CD8-positive, alpha-beta memory T cell (primary cell): ENCODE results near the gene RAB3IL1. TPM values are rescaled to one million over a fixed set of nuclear protein-coding genes. Genes with fewer than 3 reads are reported as not detected.

Experiments
- CTCF ChIA-PET: fragments of 350-600 bp; sonication (Branson Sonifier 250); formaldehyde crosslinking; loops from one replicate; lab custom pipeline; 2021; ENCODE audit warnings: antibody characterized with exemption; lab: Charles Lee
- POLR2A ChIA-PET: fragments of 350-600 bp; sonication (Branson Sonifier 250); formaldehyde crosslinking; loops from one replicate; lab custom pipeline; 2021; ENCODE audit warnings: antibody characterized with exemption; lab: Charles Lee
- DNase-seq, 5 donors: peaks; one replicate each; pipeline versions ENCODE4 v3.0.0 to v3.0.0-alpha.2; 2020 to 2022; ENCODE audit warnings: mixed read lengths in 1 of 5
- H3K27ac ChIP-seq: one replicate; pipeline ENCODE4 v1.7.0; 2013; ENCODE audit warnings: low read depth, mild to moderate bottlenecking, low read length, moderate library complexity
- H3K27me3 ChIP-seq: 2 replicates; pipeline ENCODE4 v1.7.0; 2013; ENCODE audit warnings: low read length, mild to moderate bottlenecking; ENCODE audit not compliant: insufficient read depth, poor library complexity, severe bottlenecking
- H3K36me3 ChIP-seq: 2 replicates; pipeline ENCODE4 v1.7.0; 2013; ENCODE audit warnings: mild to moderate bottlenecking, low read length, moderate library complexity; ENCODE audit not compliant: insufficient read depth
- H3K4me1 ChIP-seq: 2 replicates; pipeline ENCODE4 v1.7.0; 2013; ENCODE audit warnings: mild to moderate bottlenecking, low read length, moderate library complexity; ENCODE audit not compliant: insufficient read depth
- H3K4me3 ChIP-seq: 2 replicates; pipeline ENCODE4 v1.7.0; 2013; ENCODE audit warnings: mild to moderate bottlenecking, low read length
- H3K9me3 ChIP-seq: 2 replicates; pipeline ENCODE4 v1.7.0; 2013; ENCODE audit warnings: mild to moderate bottlenecking, low read length
- H3K27ac Mint-ChIP-seq, 8 donors: one replicate each; pipeline ENCODE4 v1.8.0; 2020 to 2021; ENCODE audit warnings: mixed read lengths in 8 of 8, mild to moderate bottlenecking in 6 of 8, inconsistent platforms in 3 of 8, moderate library complexity in 3 of 8
- H3K27me3 Mint-ChIP-seq, 2 donors: one replicate each; pipeline ENCODE4 v1.8.0; 2020 to 2021; ENCODE audit warnings: mixed read lengths in 2 of 2, mild to moderate bottlenecking in 1 of 2, moderate library complexity in 1 of 2
- H3K36me3 Mint-ChIP-seq, 3 donors: one replicate each; pipeline ENCODE4 v1.8.0; 2020 to 2021; ENCODE audit warnings: mixed read lengths in 3 of 3, inconsistent platforms in 1 of 3, mild to moderate bottlenecking in 1 of 3
- H3K4me1 Mint-ChIP-seq, 3 donors: one replicate each; pipeline ENCODE4 v1.8.0; 2020 to 2021; ENCODE audit warnings: mixed read lengths in 3 of 3, inconsistent platforms in 1 of 3, mild to moderate bottlenecking in 1 of 3
- H3K4me3 Mint-ChIP-seq, 7 donors: one replicate each; pipeline ENCODE4 v1.8.0; 2020 to 2021; ENCODE audit warnings: mixed read lengths in 7 of 7, mild to moderate bottlenecking in 6 of 7, moderate library complexity in 4 of 7, inconsistent platforms in 2 of 7
- H3K9me3 Mint-ChIP-seq, 5 donors: one replicate each; pipeline ENCODE4 v1.8.0; 2020 to 2022; ENCODE audit warnings: mixed read lengths in 5 of 5, mild to moderate bottlenecking in 3 of 5, moderate library complexity in 2 of 5, inconsistent platforms in 1 of 5
- polyA plus RNA-seq: library from polyadenylated mRNA; unstranded; fragments of 300-500 nt; fragmentation: Illumina TruSeq; gene quantifications from one replicate; pipeline ENCODE4 v1.2.3, GENCODE V29; 2021
- total RNA-seq, 2 experiments: library from RNA; stranded (reverse); gene quantifications; one replicate each; pipeline ENCODE4 v1.2.3, GENCODE V29; 2021

Gene RAB3IL1
- total and polyA plus RNA-seq, 3 experiments from 2014 or later: 0.28 to 0.53 TPM; not detected in 1

GRCh38 chr11:61916737-61917333, 531 bp downstream of the RAB3IL1 start:
- no peak overlapping the region for H3K4me3 ChIP-seq
- no peak overlapping the region for H3K27ac ChIP-seq
- H3K9me3 ChIP-seq: no peaks in the 10 kb centered on the region
- CTCF ChIA-PET: no interaction called here
- no peaks in the 10 kb centered on the region for H3K36me3 ChIP-seq
- no peaks in the 10 kb centered on the region for H3K9me3 Mint-ChIP-seq
- no peak for DNase-seq
- H3K27ac Mint-ChIP-seq: peak overlapping the region in 1 of 8 donors; percentile 85
- POLR2A ChIA-PET: no interaction called here
- no peaks in the 10 kb centered on the region for H3K4me1 ChIP-seq
- H3K27me3 Mint-ChIP-seq: peaks cover 44 to 68% of the 10 kb centered on the region in 2 donors
- no peaks in the 10 kb centered on the region for H3K36me3 Mint-ChIP-seq
- peak overlapping the region in 4 of 7 donors; percentile 54 to 63 (median 57) for H3K4me3 Mint-ChIP-seq
- peaks cover 13% of the 10 kb centered on the region for H3K27me3 ChIP-seq
- peaks cover 8 to 14% (median 8%) of the 10 kb centered on the region in 3 donors for H3K4me1 Mint-ChIP-seq

GRCh38 chr11:61914471-61915171, 2.7 kb downstream of the RAB3IL1 start:
- H3K27ac ChIP-seq: no peak overlapping the region

GRCh38 chr11:61913699-61914395, 3.5 kb downstream of the RAB3IL1 start:
- ChIA-PET POLR2A (no interaction called here), CTCF (interaction anchor here (1.0 to 1.5 kb wide), 2 partner anchors 14 to 35 kb away, joined by 3 to 12 read pairs; no protein-coding TSS in a partner anchor)
- Mint-ChIP-seq H3K9me3 (no peaks in the 10 kb centered on the region), H3K27me3 (peaks cover 32 to 43% of the 10 kb centered on the region in 2 donors), H3K4me1 (peaks cover 8 to 14% (median 8%) of the 10 kb centered on the region in 3 donors), H3K4me3 (no peak overlapping the region), H3K36me3 (no peaks in the 10 kb centered on the region), H3K27ac (no peak overlapping the region)
- peaks cover 13% of the 10 kb centered on the region for H3K27me3 ChIP-seq
- H3K36me3 ChIP-seq: no peaks in the 10 kb centered on the region
- DNase-seq: no peak
- no peak overlapping the region for H3K4me3 ChIP-seq
- H3K4me1 ChIP-seq: no peaks in the 10 kb centered on the region
- H3K27ac ChIP-seq: no peak overlapping the region
- H3K9me3 ChIP-seq: no peaks in the 10 kb centered on the region

More at GRCh38 chr11:61914471-61915171, 2.7 kb downstream of the RAB3IL1 start:
- no peak for DNase-seq
- Histone ChIP-seq H3K9me3 (no peaks in the 10 kb centered on the region), H3K27me3 (peaks cover 13% of the 10 kb centered on the region), H3K4me3 (no peak overlapping the region), H3K36me3 (no peaks in the 10 kb centered on the region), H3K4me1 (no peaks in the 10 kb centered on the region)
- POLR2A ChIA-PET: no interaction called here
- no peak overlapping the region for H3K4me3 Mint-ChIP-seq
- CTCF ChIA-PET: interaction anchor here (1.3 to 1.5 kb wide), 2 partner anchors 15 to 167 kb away, joined by 3 to 12 read pairs; no protein-coding TSS in a partner anchor
- H3K27ac Mint-ChIP-seq: peak overlapping the region in 1 of 8 donors; percentile 55
- H3K27me3 Mint-ChIP-seq: peaks cover 35 to 50% of the 10 kb centered on the region in 2 donors
- no peaks in the 10 kb centered on the region for H3K9me3 Mint-ChIP-seq
- peaks cover 8 to 14% (median 8%) of the 10 kb centered on the region in 3 donors for H3K4me1 Mint-ChIP-seq
- no peaks in the 10 kb centered on the region for H3K36me3 Mint-ChIP-seq

DNA sequence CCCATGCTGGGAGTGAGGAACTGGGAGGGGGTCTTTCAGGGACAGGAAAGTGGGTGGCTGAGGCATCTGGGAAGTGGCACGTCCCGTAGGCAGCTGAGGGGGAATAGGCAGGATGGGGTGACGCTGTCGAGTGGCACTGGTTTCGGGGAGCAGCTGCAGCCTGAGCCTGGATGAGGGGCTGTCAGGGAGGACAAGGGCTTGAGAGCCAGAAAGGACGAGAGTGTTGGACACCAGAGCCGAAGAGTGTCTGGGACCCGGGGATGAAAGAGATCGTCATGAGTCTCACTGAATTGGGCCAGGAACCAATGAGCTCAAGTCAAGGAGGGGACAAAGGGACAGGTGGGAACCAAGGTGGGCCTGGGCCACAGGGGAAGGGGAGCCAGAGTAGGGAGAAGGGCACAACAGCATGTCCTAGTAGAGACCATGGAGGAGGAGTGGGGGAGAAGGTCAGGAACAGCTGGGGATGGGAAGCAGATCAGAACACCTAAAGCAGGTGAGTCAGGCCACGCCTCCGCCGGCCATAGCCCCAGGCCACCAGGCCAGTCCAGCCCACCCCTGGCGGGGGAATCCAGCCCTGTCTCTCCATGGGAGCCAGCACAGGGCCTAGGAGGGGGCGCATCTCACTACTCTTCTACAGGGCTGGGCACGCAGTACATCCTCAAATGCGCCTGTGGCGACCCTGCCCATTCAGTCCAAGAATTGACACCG, 4.2 kb downstream of the RAB3IL1 start:
- no peak overlapping the region for H3K27ac ChIP-seq
- Mint-ChIP-seq H3K27me3 (peaks cover 25 to 36% of the 10 kb centered on the region in 2 donors), H3K36me3 (no peaks in the 10 kb centered on the region), H3K9me3 (no peaks in the 10 kb centered on the region), H3K4me3 (no peak overlapping the region), H3K27ac (no peak overlapping the region), H3K4me1 (peaks cover 4 to 10% (median 6%) of the 10 kb centered on the region in 3 donors)
- POLR2A ChIA-PET: no interaction called here
- DNase-seq: no peak
- no peaks in the 10 kb centered on the region for H3K36me3 ChIP-seq
- CTCF ChIA-PET: interaction anchor here (1.0 kb wide), 1 partner anchor 36 kb away, joined by 3 read pairs; no protein-coding TSS in a partner anchor
- no peak overlapping the region for H3K4me3 ChIP-seq
- peaks cover 10% of the 10 kb centered on the region for H3K27me3 ChIP-seq
- H3K9me3 ChIP-seq: no peaks in the 10 kb centered on the region
- no peaks in the 10 kb centered on the region for H3K4me1 ChIP-seq

DNA sequence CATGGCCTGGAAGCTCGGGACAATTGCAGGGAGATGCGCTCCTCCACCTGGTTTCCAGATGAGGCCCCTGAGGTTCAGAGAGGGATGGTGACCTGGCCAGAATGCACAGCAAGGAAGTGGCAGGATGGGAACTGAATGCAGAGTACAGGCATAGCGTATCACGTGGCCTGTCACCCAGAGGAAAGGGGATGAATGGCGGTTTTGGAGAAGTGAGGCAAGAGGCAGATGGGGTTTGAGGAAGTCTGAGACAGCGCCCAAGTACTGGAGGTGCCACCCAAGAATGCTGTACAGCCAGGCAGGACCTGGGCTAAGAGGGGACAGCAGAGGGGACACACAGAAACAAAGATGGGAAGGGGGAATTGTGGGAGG, 4.9 kb downstream of the RAB3IL1 start:
- Histone ChIP-seq H3K27ac (no peak overlapping the region), H3K9me3 (no peaks in the 10 kb centered on the region), H3K36me3 (no peaks in the 10 kb centered on the region), H3K27me3 (peaks cover 4% of the 10 kb centered on the region), H3K4me1 (no peaks in the 10 kb centered on the region), H3K4me3 (no peak overlapping the region)
- no peak overlapping the region for H3K27ac Mint-ChIP-seq
- CTCF ChIA-PET: no interaction called here
- H3K4me3 Mint-ChIP-seq: no peak overlapping the region
- no peaks in the 10 kb centered on the region for H3K9me3 Mint-ChIP-seq
- peaks cover 0 to 4% (median 0%) of the 10 kb centered on the region in 3 donors for H3K4me1 Mint-ChIP-seq
- H3K27me3 Mint-ChIP-seq: peaks cover 20 to 29% of the 10 kb centered on the region in 2 donors
- POLR2A ChIA-PET: no interaction called here
- no peaks in the 10 kb centered on the region for H3K36me3 Mint-ChIP-seq
- no peak for DNase-seq

GRCh38 chr11:61911701-61912529, 5.5 kb downstream of the RAB3IL1 start:
- ChIA-PET CTCF (interaction anchor here (2.8 kb wide), 1 partner anchor 170 kb away, joined by 7 read pairs; no protein-coding TSS in a partner anchor), POLR2A (no interaction called here)
- H3K4me3 ChIP-seq: no peak overlapping the region

GRCh38 chr11:61911128-61911700, 6.2 kb downstream of the RAB3IL1 start:
- no peak for DNase-seq
- no peak overlapping the region for H3K4me3 ChIP-seq
- ChIA-PET CTCF (interaction anchor here (2.8 kb wide), 1 partner anchor 170 kb away, joined by 7 read pairs; no protein-coding TSS in a partner anchor), POLR2A (no interaction called here)
- Mint-ChIP-seq H3K36me3 (no peaks in the 10 kb centered on the region), H3K4me3 (no peak overlapping the region), H3K27me3 (peaks cover 19 to 24% of the 10 kb centered on the region in 2 donors), H3K27ac (no peak overlapping the region), H3K4me1 (no peaks in the 10 kb centered on the region), H3K9me3 (no peaks in the 10 kb centered on the region)
- H3K4me1 ChIP-seq: no peaks in the 10 kb centered on the region
- no peaks in the 10 kb centered on the region for H3K27me3 ChIP-seq
- no peak overlapping the region for H3K27ac ChIP-seq
- no peaks in the 10 kb centered on the region for H3K36me3 ChIP-seq
- no peaks in the 10 kb centered on the region for H3K9me3 ChIP-seq

More at GRCh38 chr11:61911701-61912529, 5.5 kb downstream of the RAB3IL1 start:
- Histone ChIP-seq H3K27me3 (peaks cover 4% of the 10 kb centered on the region), H3K36me3 (no peaks in the 10 kb centered on the region), H3K9me3 (no peaks in the 10 kb centered on the region), H3K27ac (no peak overlapping the region), H3K4me1 (no peaks in the 10 kb centered on the region)
- Mint-ChIP-seq H3K27me3 (peaks cover 20 to 28% of the 10 kb centered on the region in 2 donors), H3K36me3 (no peaks in the 10 kb centered on the region), H3K4me3 (no peak overlapping the region), H3K27ac (no peak overlapping the region), H3K9me3 (no peaks in the 10 kb centered on the region), H3K4me1 (peaks cover 0 to 2% (median 0%) of the 10 kb centered on the region in 3 donors)
- no peak for DNase-seq
